GM18505 (cell line): Measurements from ENCODE around the gene BATF.

ENCODE experiments used
- ATAC-seq: cut with Tn5 transposase; IDR thresholded peaks from one replicate; pipeline ENCODE4 v1.9.1; 2021; ENCODE audit not compliant: unreplicated experiment
- POLR2A ChIP-seq: IDR thresholded peaks from 4 replicates; pipeline ENCODE4 v1.6.1; 2011; ENCODE audit warnings: borderline replicate concordance; ENCODE audit not compliant: insufficient read depth, insufficient read length; ENCODE audit errors: extremely low read depth

BATF gene

GRCh38 chr14:75492832-75493591 lies 29.3 kb upstream of the BATF start:
- no peak for ATAC-seq
- no peak for TF ChIP-seq POLR2A

DNA sequence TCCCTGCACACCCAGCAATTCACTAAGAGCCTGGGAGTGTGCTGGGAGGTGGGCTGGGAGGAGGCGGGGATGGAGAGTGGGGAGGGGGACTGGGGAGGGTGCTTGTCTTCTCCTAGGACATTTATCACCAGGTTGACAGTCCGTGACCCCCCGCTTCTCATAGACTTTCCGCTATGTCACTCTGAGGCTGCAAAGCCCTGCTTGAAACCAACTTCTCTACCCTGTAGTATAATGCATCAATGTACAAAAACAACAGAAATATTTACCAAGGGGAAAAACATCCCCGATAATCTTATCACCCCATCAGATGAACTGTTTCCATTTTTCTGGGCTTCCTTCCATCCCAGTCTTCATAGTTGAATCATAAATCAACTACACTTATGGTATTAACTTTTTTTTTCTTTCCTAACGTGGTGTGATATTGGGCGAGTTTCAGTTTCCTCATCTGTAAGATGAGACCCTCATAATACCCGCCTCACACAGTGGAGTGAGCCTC lies 28.6 kb upstream of the BATF start:
- TF ChIP-seq POLR2A: no peak
- ATAC-seq: no peak

DNA sequence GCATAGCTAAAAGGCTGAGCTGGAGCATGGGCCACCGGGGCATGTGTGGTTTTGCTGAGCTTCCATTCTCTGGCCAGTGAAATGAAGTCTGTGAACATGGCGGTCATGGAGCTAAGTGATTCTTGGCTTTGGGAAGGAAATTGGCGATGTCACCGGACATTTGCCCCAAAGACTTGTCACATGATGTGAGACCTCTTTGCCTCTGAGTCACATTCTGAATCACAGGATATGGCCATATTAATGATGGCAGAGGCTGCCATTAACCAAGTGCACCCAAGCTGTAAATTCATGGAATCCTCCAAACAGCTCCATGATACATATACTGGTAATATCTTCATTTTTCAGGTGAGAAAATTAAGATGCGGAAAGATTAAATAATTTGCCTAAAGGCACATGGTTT lies 27.4 kb upstream of the BATF start:
- ATAC-seq: no peak

GRCh38 chr14:75495399-75495798 lies 26.9 kb upstream of the BATF start:
- no peak for TF ChIP-seq POLR2A
- ATAC-seq: no peak

More for the DNA sequence above, 27.4 kb upstream of the BATF start:
- TF ChIP-seq POLR2A: no peak

- no peak for TF ChIP-seq POLR2A
- ATAC-seq: no peak
Measured at GRCh38 chr14:75495882-75496281, 26.4 kb upstream of the BATF start.

GRCh38 chr14:75496755-75497154 lies 25.5 kb upstream of the BATF start:
- no peak for TF ChIP-seq POLR2A
- no peak for ATAC-seq

GRCh38 chr14:75497191-75497590 lies 25.1 kb upstream of the BATF start:
- ATAC-seq: peak; percentile 40
- no peak for TF ChIP-seq POLR2A

GRCh38 chr14:75497701-75498100 lies 24.6 kb upstream of the BATF start:
- TF ChIP-seq POLR2A: no peak
- ATAC-seq: no peak

- peak; percentile 25 for TF ChIP-seq POLR2A
- ATAC-seq: peak; percentile 53
Measured at GRCh38 chr14:75499084-75499875, 23.0 kb upstream of the BATF start.

DNA sequence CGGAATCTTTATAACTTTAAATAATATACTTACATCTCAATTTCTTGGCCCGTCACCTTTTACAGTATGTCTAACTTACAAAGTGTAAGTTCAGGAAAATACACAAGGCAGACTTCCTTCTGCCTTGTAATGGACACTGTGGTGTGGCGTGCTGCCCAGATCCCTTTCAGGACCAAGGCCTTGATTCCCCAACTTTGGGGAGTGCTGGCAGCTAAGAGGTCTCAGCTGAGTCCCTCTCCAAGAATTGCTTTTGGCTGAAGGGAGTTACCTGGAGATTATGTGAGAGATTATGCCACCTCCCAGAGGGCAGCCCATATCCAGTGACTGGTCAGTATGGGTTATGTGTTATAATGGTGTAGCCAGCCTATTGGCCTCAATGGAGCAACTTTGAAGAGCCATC lies 21.2 kb upstream of the BATF start:
- no peak for TF ChIP-seq POLR2A
- ATAC-seq: no peak

DNA sequence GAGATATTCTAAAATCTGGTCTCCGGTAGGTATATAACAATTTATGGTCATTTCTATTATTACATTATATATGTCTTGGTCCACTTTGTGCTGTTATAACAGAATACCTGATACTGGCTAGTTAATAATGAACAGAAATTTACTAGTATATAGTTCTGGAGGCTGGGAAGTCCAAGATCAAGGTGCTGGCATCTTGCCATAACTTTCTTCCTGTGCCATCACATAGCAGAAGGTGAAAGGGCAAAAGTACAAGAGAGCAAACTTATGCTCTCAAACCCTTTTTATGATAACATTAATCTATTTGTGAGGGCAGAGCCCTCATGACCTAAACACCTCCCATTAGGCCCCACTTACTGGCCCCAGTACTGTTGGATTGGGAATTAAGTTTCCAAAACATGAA lies 17.9 kb upstream of the BATF start:
- ATAC-seq: no peak
- no peak for TF ChIP-seq POLR2A

- ATAC-seq: no peak
- TF ChIP-seq POLR2A: no peak
Measured at GRCh38 chr14:75506930-75507329, 15.3 kb upstream of the BATF start.

DNA sequence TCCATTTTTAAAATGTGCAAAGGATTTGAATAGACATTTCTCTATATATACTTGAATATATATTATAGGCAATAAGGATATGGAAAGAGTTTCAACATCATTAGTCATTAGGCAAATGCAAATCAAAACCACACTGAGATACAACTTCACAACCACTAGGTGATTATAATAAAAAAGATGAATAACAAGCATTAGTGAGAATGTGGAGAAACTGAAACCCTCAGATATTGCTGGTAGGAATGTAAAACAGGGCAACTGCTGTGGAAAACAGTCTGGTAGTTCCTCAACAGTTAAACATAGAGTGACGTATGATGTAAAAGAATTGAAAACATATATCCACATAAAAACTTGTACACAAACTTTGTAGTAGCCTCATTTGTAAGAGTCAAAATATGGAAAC lies 11.7 kb upstream of the BATF start:
- no peak for ATAC-seq

DNA sequence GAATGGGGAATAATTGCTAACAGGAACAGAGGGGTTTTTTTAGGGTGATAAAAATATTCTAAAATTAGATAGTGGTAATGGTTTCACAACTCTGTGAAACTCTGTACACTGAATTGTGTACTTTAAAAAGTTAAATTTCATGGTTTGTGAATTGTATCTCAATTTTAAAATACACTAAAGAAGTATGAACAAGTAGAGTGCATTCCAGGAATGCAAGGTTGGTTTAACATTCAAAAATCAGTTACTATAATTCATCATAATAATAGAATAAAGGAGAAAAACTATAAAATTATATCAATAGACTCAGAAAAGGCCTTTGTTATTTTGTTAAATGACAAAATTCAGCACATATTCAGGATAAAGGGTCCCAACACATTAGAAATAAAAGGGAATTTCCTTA lies 11.1 kb upstream of the BATF start:
- no peak for TF ChIP-seq POLR2A

More for the DNA sequence above, 11.7 kb upstream of the BATF start:
- no peak for TF ChIP-seq POLR2A

More for the DNA sequence above, 11.1 kb upstream of the BATF start:
- no peak for ATAC-seq
